Muscle of arm (tissue), 12 donors: ENCODE measurements around the gene CDH13. TPM values are rescaled to one million over a fixed set of nuclear protein-coding genes. Genes with fewer than 3 reads are reported as not detected.

Source experiments
- DNase-seq: peaks from one replicate; pipeline ENCODE4 v3.0.0-alpha.2; 2013
- polyA plus RNA-seq, 12 donors: library from polyadenylated mRNA; unstranded; fragments of 120-200 nt; gene quantifications; one replicate each; pipeline ENCODE4 v1.2.1, GENCODE V29; 2013; ENCODE audit not compliant: insufficient read length in 12 of 12

CDH13 gene
- polyA plus RNA-seq, 12 donors, result 28.8 to 58.8 (median 54.1) TPM; not detected in 1

DNA sequence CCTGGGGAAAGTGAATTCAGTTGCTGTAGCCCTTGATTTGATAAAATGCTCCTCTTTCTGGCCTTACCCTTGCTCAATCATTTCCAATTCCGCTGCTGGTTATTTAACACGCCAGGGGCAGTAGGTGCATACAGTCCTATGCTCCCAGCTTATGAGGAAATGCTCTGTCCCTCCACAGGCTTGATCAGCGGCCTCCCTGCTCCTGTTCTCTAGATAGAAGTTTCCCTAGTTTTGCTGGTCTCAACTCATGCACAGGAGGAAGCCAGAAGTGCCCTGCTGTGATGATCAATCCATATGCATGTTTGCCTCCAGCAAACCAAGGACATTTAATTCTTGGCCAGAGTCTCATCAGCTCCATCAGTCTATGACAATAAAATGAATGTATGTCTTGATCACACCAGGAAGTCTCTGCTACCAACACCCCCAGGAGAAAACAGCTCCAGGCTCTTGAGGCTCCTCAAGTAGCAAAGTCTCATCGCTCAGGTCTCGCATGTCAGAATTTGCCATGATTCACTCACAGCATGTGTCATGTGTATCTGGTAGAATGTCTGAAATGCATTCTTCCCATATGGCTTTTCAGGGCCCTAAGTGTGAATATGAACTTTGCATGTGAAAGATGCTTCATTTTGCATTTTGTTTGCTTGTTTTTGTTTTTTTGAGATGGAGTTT is 208.9 kb downstream of the CDH13 start:
- no peak for DNase-seq

DNA sequence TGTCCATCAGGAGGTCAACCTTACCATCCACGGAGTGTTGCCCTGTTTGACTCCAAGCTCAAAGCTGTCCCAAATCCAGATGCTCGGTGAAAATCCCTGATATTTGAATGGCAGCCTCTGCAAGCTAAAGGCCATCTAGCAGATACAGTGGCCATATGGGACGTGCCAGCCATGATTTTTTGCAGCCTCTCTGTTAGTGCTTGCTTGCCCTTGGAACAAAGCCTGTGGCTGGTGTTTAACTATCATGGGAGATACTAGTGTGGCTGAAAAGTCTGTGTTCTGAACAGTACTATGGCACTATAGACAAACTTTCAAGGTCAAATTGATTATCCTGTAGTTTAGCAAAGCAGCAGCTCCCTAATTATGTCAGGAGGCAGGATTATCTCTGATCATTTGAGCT is 214.3 kb downstream of the CDH13 start:
- DNase-seq, result no peak

DNA sequence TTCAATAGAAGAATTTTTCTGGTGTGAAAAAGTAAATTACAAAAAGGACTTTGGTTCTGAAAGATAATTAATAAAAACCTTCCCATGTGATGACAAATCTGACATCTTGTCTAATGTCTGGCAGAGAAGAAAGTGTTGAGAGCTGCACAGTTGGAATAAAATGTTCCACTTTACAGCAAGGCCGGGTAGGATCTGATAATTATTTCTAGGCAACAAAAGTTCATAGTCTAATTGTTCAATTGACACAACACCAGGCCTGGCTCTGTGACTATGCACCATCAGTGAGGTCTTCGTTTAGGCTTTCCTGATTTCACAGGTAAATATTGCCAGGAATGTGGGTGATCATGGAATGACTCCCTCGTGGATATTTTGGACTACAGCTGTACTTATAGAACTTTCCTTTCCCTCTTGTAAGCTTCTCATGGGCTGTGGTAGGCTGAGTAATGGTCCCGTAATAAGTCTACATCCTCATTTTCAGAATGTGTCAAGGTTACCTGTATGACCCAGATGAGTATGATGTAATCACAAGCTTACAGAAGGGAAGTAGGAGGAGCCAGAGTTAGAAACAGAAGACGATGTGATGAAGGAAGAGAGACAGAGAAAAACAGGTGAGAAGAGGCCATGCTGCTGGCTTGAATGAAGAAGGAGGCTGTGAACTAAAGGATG is 217.0 kb downstream of the CDH13 start:
- DNase-seq, result no peak

DNA sequence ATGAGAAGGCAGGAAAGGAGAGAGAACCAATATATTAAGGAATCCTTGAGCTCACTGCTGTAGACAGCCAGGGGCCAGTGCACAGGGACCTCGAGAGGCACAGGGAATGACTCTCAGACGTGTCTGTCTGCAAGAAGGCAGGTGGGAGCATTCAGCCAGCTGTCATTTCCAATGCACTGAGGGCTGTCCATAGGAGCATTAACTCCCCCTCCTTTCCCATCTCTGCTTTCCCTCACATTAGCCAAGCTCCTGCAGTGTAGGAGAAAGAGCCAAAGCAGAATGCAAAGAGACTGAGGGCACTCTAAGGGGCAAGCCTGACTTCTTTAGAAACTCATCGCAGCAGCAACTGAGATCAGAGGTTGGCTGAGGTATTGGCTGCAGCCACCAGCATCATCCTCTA is 218.3 kb downstream of the CDH13 start:
- no peak for DNase-seq

DNA sequence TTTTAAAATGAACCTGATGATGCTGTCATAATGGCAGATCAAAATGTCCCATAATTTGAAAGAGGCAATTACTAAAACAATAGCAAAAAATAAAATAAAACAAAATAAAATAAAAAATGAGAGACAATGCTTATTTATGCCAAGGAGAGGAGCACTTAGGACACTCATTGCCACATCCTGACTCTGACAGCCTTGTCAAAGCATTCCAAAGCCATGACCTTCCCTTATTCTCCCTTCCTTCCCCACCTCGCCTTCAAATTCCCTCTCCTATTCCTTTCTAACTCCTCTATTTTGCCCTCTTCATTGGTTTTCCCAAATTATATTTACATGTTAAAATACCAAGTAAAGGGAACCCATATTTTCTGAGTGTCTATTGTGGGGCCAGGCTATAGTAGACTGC is 220.0 kb downstream of the CDH13 start:
- DNase-seq, result no peak

DNA sequence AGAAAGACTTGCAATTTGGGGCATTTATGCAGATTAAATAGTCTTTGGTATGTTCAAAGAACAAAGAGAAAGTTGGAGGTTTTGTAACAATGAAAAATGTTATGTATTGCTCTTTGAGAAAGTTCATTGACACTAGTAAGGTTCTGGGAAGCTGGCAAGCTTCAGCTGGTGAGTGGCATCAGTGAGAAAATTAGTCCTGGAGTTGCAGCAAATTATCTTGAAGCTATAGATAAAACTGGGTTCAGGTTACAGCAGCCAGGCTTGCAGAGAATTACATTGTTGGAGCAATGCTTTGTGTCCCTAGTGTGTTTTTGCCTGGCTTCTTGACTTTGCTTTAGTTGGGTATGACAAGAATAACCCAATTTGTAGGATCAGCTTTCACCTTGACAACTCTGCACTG is 221.2 kb downstream of the CDH13 start:
- no peak for DNase-seq

DNA sequence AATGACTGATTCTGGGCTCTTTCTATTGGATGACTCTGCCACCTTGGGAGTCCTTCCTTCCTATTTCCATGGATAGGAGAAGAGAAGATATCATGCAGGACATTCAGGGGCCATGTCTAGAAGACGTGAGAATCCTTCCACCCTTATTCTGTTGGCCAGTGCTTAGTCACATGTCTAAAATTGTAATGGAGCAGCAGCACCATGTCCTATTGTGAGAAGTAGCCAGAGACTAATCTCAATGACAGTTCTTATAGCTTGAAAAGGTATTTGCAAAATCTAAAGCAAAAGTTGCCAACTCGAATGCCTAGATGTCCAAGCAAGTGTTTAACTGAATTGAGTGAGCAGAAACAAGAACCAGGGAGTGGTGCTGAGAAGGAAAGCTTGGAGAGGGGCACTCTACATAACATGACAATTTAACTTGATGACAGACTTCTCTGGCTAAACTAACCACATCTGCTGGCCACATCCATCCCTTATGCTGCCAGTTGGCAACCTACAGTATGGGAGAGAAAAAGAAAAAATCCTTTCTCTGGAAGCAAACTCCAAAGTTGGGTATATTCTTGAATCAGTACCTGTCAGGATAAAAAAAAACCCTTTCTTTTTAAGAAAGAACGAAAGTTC is 225.7 kb downstream of the CDH13 start:
- DNase-seq, result no peak

DNA sequence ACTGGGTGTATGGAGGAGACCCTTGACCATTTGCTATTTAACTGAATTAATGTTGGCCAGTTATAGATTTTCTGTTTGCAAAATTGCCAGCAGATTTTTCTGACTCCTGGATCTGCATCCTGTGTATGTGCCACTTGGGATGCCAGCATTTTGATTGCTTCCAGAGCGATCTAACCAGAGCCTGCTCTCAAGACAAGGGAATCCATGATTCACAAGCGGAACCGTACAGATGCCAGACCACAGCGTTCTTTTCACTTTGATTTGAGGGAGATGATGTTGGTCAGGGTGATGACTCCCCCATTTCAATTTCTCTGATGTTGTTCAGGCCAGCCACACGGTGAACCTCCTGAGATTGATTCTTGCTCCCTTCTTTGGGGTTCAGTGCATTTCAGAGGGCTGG is 228.7 kb downstream of the CDH13 start:
- DNase-seq, result no peak

DNA sequence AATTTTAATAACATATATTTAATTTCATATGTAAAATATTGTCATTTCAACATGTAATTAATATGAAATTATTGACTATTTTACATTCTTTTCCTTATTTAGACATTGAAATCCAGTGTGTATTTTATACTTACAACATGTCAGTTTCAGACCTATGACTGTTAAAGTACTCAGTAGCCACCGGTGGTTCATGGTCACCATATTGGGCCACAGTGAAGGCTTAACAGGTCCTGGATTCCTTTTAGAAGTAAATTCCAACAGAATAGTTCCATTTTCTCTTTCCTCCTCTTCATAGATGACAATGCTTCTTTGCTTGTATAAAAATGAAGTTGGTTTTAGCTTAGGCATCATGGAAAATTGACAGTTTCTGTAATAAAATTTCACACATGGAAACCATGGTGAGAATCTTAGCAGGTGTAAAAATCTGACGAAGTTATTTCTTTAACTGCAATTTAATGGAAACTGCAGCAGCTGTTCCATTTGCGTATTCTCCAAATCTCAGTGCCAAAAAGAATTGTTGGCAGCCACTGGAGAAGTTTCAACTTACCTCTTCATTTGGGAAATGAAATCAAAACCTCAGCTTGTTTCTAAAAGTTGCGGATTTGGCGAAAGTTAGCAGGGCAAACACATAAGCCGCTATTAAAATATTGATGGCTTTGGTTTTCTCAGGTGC is 231.1 kb downstream of the CDH13 start:
- DNase-seq, result peak; percentile 17

DNA sequence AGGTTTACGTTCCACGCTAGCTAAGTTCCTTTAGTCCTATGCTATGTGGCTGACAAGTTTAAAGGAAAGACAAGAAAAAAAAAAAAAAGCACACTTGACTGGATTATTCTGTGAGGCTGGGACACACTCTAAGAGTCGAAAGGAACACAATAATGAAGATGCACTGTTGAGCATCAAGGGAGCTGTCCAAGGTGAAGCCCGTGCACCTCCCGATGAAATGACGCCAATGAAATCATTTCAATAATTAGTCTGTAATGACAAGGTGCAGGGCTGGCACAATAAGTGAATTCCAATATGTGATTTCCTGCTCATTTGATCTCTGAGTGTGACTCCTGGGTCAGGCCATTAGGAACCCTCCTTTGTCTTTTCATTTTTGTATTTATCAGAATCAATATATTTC is 232.9 kb downstream of the CDH13 start:
- no peak for DNase-seq

DNA sequence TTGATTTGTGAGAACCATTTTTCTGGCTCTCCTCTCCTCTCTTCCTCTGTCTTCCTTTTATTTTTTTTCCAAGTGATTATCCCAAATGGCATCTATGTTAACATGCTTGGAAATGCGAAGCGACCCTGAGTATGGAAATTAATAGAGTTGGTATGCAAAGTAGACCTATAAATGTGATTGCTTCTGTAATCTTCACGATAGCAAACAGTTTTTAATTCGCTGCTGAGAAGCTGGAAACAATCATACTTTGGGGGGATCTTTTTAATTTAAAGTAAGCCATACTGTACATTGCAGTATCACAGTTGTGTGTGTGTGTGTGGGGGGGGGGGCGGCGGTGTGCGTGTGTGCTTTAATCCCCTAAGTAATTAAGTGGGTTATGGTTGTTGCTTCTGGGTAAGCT is 233.3 kb downstream of the CDH13 start:
- DNase-seq, result no peak

DNA sequence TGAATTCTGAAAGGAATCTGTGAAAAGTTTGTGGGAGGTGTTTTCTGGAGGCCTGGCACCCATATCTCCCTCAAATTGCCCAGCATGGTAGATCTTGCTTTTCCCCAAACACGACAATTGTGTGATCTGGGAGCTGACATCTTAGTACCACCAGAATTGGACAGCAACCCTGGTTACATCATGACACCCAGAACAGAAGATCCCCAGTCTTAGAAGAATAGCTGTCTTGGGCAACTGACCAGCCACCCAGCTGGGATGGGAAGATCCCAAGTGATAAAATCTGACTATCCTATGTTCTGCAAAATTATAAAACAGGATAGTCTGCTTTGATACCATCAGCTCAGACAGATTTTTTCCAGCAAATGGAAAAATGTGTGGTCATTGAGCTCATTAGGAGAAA is 235.3 kb downstream of the CDH13 start:
- DNase-seq, result no peak

DNA sequence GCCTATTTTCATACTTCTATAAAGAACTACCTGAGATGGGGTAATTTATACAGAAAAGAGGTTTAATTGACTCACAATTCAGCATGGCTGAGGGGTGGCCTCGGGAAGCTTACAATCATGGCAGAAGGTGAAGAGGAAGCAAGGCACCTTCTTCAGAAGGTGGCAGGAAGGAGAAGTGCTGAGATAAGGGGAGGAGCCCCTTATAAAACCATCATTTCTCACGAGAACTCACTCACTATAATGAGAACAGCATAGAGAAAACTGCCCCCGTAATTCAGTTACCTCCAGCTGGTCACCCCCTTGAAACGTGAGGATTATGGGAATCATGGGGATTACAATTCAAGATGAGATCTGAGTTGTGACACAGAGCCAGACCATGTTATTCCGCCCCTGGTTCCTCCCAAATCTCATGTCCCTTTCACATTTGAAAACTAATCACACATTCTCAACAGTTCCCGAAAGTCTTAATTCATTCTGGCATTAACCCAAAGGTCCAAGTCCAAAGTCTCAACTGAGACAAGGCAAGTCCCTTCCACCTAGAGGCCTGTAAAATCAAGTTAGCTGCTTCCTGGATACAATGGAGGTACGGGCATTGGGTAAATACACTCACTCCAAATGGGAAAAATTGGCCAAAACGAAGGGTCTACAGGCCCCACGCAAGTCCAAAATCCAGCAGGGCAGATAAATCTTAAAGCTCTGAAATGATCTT is 237.7 kb downstream of the CDH13 start:
- no peak for DNase-seq

DNA sequence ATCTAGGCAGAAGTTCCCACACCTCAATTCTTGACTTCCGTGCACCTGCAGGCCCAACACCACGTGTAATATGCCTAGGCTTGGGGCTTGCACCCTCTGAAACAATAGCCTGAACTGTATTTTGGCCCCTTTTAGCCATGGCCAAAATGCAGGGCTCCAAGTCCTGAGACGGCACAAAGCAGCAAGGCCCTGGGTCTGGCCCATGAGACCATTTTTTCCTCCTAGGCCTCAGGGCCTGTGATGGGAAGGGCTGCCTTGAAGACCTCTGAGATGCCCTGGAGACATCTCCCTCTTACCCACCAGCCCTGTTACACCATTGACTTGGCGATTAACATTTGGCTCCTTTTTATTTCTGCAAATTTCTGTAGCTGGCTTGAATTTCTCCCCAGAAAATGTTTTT is 238.6 kb downstream of the CDH13 start:
- DNase-seq, result no peak

DNA sequence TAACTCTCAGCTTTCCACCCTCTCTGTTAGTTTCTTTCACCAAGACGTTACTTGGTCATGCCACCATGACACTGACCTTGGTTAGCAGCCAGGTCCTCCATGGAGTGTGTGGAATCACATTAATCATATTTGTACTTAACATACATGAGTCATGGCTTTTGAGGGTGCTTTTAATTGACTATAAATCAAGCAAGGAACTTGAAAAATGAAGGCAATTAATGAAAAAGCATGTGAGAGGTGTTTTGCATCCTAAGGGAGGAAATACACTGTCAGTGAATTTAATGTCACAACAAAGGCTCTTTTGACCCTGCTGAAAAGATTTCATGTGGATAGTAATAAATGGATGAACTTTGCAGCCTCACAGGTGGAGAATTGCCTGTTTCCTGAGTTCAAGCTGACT is 240.7 kb downstream of the CDH13 start:
- no peak for DNase-seq

DNA sequence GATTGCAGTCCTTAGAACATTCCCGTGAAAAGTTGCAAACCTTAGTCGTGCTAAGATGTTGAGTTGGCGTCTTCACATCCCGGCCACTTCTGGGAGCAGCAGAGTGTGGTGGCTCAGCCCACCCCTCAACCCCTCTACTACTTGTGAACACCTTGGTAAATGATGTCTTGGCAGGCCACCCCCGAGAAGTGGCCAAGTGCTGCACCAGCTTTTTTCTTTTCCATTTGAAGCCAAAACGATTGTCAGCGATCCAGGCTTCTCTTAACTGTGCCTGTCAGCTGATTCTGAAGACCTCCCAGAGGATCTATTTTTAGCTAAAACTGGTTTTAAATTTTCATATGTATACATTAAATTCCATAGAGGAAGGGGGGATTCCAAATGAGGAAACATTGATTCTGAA is 247.5 kb downstream of the CDH13 start:
- no peak for DNase-seq

DNA sequence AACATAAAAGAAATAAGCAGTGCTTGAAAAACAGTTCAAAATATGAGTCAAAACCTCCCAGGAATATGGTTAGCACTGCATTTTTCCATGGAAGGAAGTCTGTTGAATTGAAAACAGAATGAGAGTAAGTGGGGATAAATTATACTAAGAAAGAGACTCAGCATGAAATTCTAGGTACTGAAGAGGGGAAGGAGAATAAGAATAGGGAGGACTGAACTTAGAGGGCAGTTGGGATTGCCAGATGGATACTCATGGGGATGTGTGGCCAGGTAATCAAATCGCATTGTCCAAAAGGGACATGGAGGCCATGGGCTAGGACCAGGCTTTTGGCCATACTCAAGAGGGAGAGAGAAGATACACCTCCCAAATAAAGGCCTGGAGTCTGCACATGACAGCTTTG is 247.9 kb downstream of the CDH13 start:
- DNase-seq, result no peak

DNA sequence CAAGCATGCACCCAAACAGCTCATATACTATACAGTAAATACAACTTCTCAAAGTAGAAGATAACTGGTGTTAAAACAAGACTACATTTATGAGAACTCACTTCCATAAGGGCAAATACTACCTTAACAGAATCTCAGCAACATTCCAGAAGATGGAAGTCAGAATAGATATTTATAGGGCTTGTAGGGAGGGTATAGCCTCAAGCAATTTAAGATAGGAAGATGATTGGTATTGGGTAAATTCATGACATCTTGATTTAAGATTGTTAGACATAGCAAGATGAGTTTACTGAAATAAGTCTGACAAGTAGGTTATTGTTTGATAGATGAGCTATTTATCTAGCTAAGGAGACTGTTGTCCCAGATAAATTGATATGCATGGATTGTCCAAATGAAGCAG is 250.2 kb downstream of the CDH13 start:
- no peak for DNase-seq

DNA sequence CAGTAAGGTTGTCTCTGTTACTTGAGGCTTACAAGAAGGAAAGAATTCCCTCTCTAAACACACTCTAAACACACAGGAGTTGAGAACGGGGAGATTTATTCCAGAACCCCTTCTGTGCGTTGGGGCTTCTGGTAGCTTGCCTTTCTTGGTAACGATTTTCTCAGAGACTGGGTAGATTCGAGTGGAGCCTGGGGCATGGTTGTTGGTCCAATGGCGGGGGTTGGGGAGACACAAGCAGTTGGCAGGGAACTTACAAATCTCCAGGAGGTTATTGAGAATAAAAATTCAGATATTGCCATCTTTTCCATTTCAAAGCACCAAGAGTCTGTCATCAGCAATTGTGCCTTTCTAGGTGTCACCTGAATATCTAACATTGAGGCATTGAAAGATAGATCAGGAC is 251.7 kb downstream of the CDH13 start:
- DNase-seq, result no peak

DNA sequence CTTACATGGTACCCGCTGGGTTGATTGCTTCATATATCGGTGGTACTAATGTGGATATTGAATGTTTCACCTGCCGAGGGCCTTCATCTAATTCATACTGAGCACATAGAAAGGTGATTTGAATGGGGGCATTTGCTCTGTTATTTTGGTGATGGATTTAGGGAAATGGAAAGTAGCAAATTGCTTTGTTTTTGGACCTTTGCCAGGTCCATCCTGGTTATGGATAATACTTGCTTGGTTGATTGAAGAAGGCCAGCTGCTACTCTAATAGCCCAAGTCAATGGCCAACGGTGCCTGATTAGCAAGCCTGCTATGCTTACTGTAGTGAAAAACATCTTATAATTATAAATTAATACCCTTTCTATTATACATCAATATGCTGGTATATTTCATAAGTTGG is 253.6 kb downstream of the CDH13 start:
- DNase-seq, result no peak

DNA sequence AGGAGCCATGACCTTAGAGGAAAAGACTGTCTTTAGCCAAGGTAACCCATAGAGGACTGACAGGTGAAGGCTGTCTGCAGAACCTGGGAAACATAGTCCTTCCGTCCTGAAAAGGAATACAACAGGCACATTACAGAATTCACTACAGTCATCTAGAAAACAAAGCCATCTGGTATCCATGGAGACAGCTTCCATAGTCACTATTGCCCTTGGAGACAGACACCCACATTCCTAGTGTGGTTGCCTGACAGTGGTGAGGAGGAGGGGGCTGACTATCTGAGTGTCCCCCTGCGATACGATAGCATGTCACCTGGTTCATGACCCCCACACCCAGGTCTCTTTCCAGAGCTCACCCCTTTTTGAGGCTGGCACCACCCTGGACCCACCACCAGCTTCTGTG is 254.7 kb downstream of the CDH13 start:
- no peak for DNase-seq

DNA sequence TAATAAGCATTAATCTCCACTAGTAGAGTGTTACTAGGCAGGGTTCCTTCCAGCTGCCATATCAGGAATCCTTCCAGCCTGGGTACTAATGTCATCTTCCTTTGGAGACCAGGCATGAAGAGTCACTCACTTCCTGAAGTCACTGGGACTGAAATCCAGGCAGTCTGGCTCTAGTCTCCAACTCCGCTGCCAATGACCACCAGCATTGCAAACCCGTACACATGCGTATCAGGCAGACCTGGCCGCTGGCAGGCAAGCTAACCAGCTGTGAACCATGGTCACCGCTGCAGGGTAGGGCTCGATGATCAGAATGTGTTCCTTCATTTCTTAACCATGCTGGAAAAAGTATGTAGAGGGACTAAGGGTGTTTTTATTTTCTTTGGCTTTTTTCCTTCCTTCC is 255.5 kb downstream of the CDH13 start:
- no peak for DNase-seq
